Osteocyte (in vitro differentiated cells): ENCODE data around the gene MATN4. TPM values are rescaled to one million over a fixed set of nuclear protein-coding genes. Genes with fewer than 3 reads are reported as not detected.

Experiments
- DNase-seq: peaks from one replicate; pipeline ENCODE4 v3.0.0; 2021; ENCODE audit warnings: mixed read lengths; ENCODE audit not compliant: unreplicated experiment; ENCODE audit errors: extremely low spot score
- H3K27ac Mint-ChIP-seq: one replicate; pipeline ENCODE4 v1.8.0; 2021; ENCODE audit warnings: mild to moderate bottlenecking, mixed read lengths; ENCODE audit not compliant: unreplicated experiment
- H3K27me3 Mint-ChIP-seq: one replicate; pipeline ENCODE4 v1.8.0; 2021; ENCODE audit warnings: mixed read lengths; ENCODE audit not compliant: unreplicated experiment
- H3K36me3 Mint-ChIP-seq: one replicate; pipeline ENCODE4 v1.8.0; 2021; ENCODE audit warnings: mixed read lengths; ENCODE audit not compliant: unreplicated experiment
- H3K4me1 Mint-ChIP-seq: one replicate; pipeline ENCODE4 v1.8.0; 2021; ENCODE audit warnings: mixed read lengths; ENCODE audit not compliant: unreplicated experiment
- H3K4me3 Mint-ChIP-seq: one replicate; pipeline ENCODE4 v1.8.0; 2021; ENCODE audit warnings: mild to moderate bottlenecking, moderate library complexity, mixed read lengths; ENCODE audit not compliant: unreplicated experiment
- H3K9me3 Mint-ChIP-seq: one replicate; pipeline ENCODE4 v1.8.0; 2021; ENCODE audit warnings: mixed read lengths; ENCODE audit not compliant: unreplicated experiment
- CTCF ChIP-seq: fragments of 200-600 bp; sonication (generic); IDR thresholded peaks from 2 replicates; pipeline ENCODE4 v1.5.0; 2021; ENCODE audit warnings: antibody characterized with exemption, mild to moderate bottlenecking, moderate library complexity
- total RNA-seq: library from RNA; stranded (reverse); gene quantifications from 2 replicates; pipeline ENCODE4 v1.2.1, GENCODE V29; 2021

MATN4 gene
- total RNA-seq, 1 donor from 2014 or later: not detected

GRCh38 chr20:45247865-45248264 is 60.2 kb downstream of the MATN4 start:
- Mint-ChIP-seq H3K36me3 (no peaks in the 10 kb centered on the region), H3K4me1 (no peaks in the 10 kb centered on the region), H3K27ac (no peak overlapping the region), H3K9me3 (no peaks in the 10 kb centered on the region), H3K27me3 (peaks cover 77% of the 10 kb centered on the region), H3K4me3 (no peak overlapping the region)
- DNase-seq: no peak
- TF ChIP-seq CTCF: no peak

GRCh38 chr20:45246109-45246508 is 62.0 kb downstream of the MATN4 start:
- Mint-ChIP-seq H3K27ac (no peak overlapping the region), H3K36me3 (no peaks in the 10 kb centered on the region), H3K4me3 (no peak overlapping the region), H3K27me3 (peaks cover 75% of the 10 kb centered on the region), H3K4me1 (no peaks in the 10 kb centered on the region), H3K9me3 (no peaks in the 10 kb centered on the region)
- TF ChIP-seq CTCF: no peak
- DNase-seq: no peak

Other genes with a start within 250 kb of the MATN4 start
- gene KCNS1, start 207.2 kb downstream of the MATN4 start, total RNA-seq: 0.26 and 0.30 TPM in 2 replicates
- not detected in 2 replicates for gene WFDC5, start 193.1 kb downstream of the MATN4 start, total RNA-seq
- gene WFDC12, start 183.8 kb downstream of the MATN4 start, total RNA-seq: not detected in 2 replicates
- gene PI3, start 133.4 kb downstream of the MATN4 start, total RNA-seq: not detected in 2 replicates
- gene SEMG1, start 101.3 kb downstream of the MATN4 start, total RNA-seq: not detected in 2 replicates
- gene SEMG2, start 86.9 kb downstream of the MATN4 start, total RNA-seq: not detected in 2 replicates
- not detected in 2 replicates for gene SLPI, start 53.7 kb downstream of the MATN4 start, total RNA-seq
- gene RBPJL, start 1.5 kb downstream of the MATN4 start, total RNA-seq: not detected in 2 replicates
- gene SDC4, start 40.1 kb upstream of the MATN4 start, total RNA-seq: 31.5 and 32.3 TPM in 2 replicates
- gene SYS1, start 54.9 kb upstream of the MATN4 start, total RNA-seq: 23.7 and 23.8 TPM in 2 replicates
- not detected in 2 replicates for gene TP53TG5, start 70.0 kb upstream of the MATN4 start, total RNA-seq
- 37.4 and 37.7 TPM in 2 replicates for gene DBNDD2, start 100.0 kb upstream of the MATN4 start, total RNA-seq
- gene PIGT, start 107.8 kb upstream of the MATN4 start, total RNA-seq: 137 and 140 TPM in 2 replicates
- not detected in 2 replicates for gene WFDC2, start 161.5 kb upstream of the MATN4 start, total RNA-seq
- not detected in 2 replicates for gene SPINT3, start 207.3 kb upstream of the MATN4 start, total RNA-seq
- not detected in 2 replicates for gene WFDC6, start 231.2 kb upstream of the MATN4 start, total RNA-seq
- gene EPPIN, start 239.1 kb upstream of the MATN4 start, total RNA-seq: not detected in 2 replicates